ENCODE results near the gene TRPM6. TPM values are rescaled to one million over a fixed set of nuclear protein-coding genes. Genes with fewer than 3 reads are reported as not detected.

TRPM6 gene
- total RNA-seq, 1 experiment from 2014 or later, result 0.24 TPM

DNA sequence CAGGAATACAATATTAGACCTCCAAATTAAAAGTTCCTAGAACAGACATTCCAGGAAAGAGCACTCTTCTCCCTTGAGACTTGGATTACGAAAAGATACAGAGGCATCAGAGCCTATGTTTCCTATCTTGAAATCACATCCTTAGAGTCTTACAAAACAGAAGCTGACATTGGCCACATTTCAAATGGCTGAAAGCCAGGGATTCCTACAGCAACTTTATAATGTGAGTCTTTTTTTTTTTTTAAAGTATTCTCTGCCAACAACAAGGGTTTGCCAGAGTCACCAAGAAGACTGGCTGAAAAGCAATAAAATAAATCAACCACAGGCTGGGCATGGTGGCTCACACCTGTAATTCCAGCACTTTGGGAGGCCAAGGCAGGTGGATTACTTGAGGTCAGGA lies 63.1 kb downstream of the TRPM6 start:
- H3K4me3 ChIP-seq (ENCODE audit: insufficient read depth, low read depth, low read length), result no peak overlapping the region
- no peak for DNase-seq
- H3K27me3 ChIP-seq (ENCODE audit: control insufficient read depth, insufficient read depth, low read length), result no peaks in the 10 kb centered on the region
- H3K36me3 ChIP-seq (replicated peaks; ENCODE audit: control insufficient read depth, insufficient read depth, low read length), result no peaks in the 10 kb centered on the region

DNA sequence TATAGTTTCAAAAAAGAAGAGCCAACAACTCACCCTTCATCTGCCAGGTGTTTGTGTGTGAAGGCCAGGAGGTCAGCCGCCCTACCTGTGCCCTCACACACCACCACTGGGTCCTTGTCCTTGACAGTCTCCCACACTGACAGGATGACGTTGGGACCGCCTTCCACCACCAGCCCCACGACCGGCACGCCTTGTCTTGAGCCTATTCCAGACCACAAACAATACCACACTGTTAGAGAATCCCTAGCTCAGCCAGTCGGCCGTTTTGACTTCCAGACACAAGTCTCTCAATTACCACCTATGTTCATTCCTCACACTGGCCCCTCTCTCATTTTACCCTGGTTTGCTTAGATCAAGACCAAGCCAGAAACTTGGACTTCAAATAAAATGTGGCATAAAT lies 66.1 kb downstream of the TRPM6 start:
- H3K36me3 ChIP-seq (replicated peaks; ENCODE audit: control insufficient read depth, insufficient read depth, low read length), result no peaks in the 10 kb centered on the region
- no peak for DNase-seq
- no peaks in the 10 kb centered on the region for H3K27me3 ChIP-seq (ENCODE audit: control insufficient read depth, insufficient read depth, low read length)
- no peak overlapping the region for H3K4me3 ChIP-seq (ENCODE audit: insufficient read depth, low read depth, low read length)

DNA sequence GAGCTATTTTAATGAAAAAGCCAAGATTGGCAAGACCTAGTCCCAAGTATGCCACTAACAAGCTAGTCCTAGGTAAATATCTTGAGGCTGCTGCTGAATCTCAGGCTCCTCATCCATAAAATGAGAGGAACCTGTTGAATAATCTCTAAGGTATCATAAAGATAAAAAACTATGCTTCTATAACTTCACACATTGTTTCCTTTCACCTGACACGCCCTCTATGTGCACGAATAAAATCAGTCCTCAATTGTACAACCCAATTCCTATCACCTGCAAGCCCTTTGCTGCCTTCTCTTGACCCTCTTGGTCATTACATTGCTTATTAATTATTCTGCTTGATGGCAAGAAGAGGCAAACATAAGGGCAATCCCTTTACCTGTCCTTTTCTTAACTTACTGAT lies 69.9 kb downstream of the TRPM6 start:
- Histone ChIP-seq H3K4me3 (ENCODE audit: insufficient read depth, low read depth, low read length) (no peak overlapping the region), H3K27me3 (ENCODE audit: control insufficient read depth, insufficient read depth, low read length) (no peaks in the 10 kb centered on the region), H3K36me3 (replicated peaks; ENCODE audit: control insufficient read depth, insufficient read depth, low read length) (no peaks in the 10 kb centered on the region)
- no peak for DNase-seq

DNA sequence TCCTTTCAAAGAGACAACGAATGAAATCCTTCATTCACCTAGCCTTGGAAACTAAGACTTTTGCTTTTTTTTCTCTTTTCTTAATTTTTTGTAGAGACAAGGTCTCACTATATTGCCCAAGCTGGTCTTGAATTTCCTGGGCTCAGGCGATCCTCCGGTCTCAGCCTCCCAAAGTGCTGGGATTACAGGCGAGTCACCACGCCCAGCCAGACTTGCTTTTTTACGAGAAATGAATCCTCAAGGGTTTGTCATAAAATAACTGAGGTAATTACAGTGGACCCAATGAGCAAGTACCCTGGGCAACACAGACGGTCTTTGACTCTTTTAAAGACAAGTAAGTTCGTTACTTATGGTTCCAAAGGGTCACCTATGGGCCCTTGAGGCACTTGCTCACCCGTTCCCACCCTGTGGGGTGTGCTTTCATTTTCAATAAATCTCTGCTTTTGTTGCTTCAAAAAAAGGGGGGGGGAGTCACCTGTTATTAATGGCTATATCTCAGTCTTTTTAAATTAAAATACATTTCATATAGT lies 70.4 kb downstream of the TRPM6 start:
- no peaks in the 10 kb centered on the region for H3K36me3 ChIP-seq (replicated peaks; ENCODE audit: control insufficient read depth, insufficient read depth, low read length)
- no peak for DNase-seq

DNA sequence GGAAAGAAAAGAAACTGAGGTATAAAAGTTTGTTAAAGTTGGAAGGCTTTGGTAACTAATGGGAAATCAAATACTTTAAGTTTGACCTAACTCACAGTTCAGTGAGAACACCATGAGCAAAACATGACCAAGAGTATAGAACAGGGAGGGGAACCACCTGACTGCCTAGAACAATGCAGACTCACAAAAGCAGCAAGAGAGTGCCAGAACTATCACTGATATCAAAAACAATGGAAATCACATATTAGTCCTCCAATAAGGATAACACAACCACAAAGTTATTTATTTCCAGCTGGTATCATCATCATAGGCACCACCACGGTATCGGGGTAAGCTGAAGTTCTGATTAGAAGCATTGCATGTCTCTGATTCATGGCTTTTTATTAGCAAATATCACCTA lies 77.5 kb downstream of the TRPM6 start:
- Histone ChIP-seq H3K27me3 (ENCODE audit: control insufficient read depth, insufficient read depth, low read length) (no peaks in the 10 kb centered on the region), H3K36me3 (replicated peaks; ENCODE audit: control insufficient read depth, insufficient read depth, low read length) (no peaks in the 10 kb centered on the region), H3K4me3 (ENCODE audit: insufficient read depth, low read depth, low read length) (no peak overlapping the region)
- DNase-seq, result no peak

More for the DNA sequence above, 70.4 kb downstream of the TRPM6 start:
- no peaks in the 10 kb centered on the region for H3K27me3 ChIP-seq (ENCODE audit: control insufficient read depth, insufficient read depth, low read length)
- no peak overlapping the region for H3K4me3 ChIP-seq (ENCODE audit: insufficient read depth, low read depth, low read length)

DNA sequence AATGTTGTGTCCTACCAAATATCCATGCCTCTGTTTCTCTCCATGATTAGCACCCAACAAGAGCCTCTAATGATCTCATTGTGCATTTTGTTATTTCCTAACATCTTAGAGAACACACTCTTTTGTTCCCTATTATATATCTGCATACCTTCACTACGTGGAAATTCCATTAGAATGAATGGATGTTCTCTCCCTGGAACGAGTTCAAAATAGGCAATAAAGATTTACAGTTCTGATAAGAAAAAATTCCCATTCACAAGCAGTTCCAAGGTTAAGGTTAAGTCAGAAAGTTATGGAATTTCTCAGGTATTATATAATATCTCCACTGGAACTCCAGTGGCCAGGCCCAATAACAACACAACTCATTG lies 83.7 kb downstream of the TRPM6 start:
- H3K36me3 ChIP-seq (replicated peaks; ENCODE audit: control insufficient read depth, insufficient read depth, low read length), result no peaks in the 10 kb centered on the region
- DNase-seq, result no peak
- no peak overlapping the region for H3K4me3 ChIP-seq (ENCODE audit: insufficient read depth, low read depth, low read length)
- no peaks in the 10 kb centered on the region for H3K27me3 ChIP-seq (ENCODE audit: control insufficient read depth, insufficient read depth, low read length)

DNA sequence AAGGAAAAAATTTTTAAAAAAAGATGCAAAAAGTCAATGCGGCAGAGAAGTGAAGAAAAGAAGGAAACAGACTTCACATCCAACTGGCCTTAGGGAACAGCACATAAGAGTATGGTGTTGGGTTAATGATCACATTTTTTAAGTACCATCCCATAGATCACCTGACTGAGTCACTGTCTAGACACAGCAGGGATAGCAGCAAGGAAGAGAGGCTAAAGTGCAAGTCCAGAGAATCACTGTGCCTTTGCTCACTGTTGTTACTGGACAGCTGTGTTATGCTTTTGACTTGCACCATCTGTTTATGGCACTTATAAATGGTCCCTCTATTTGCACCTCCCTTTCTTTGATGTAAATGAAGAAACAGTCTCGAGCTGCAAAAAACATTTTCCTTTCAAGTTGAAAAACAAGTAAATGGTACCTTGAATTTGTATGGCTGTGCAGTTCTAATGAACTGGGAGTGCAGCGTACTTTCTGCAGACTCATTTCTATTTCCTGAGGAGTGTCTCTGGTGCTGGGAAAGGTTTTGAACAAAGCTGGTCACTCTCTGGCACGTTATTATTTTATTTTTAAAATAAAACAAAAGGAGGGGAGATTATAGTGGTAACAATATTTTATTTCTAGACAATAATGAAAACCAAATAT lies 84.2 kb downstream of the TRPM6 start:
- DNase-seq, result no peak
- Histone ChIP-seq H3K4me3 (ENCODE audit: insufficient read depth, low read depth, low read length) (no peak overlapping the region), H3K36me3 (replicated peaks; ENCODE audit: control insufficient read depth, insufficient read depth, low read length) (no peaks in the 10 kb centered on the region)

DNA sequence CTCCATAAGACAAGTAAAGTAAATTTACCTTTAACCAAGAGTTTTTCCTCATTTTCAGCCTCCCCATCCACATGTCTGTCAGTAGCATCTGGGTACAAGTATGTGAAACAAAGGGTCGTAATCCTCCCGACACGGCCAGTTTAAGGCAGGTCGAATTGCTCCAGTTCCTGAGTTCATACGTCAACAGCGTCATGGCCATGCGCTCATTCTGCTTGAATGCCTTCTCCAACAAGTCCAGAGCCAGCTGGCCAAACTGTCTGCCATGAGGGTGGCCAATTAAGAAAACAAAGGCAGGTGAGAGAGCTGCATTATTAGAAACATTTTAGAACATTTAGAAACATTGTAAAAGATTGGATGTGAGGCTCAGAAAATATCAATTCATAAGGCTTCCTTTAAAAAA lies 87.5 kb downstream of the TRPM6 start:
- H3K27me3 ChIP-seq (ENCODE audit: control insufficient read depth, insufficient read depth, low read length), result no peaks in the 10 kb centered on the region
- no peaks in the 10 kb centered on the region for H3K36me3 ChIP-seq (replicated peaks; ENCODE audit: control insufficient read depth, insufficient read depth, low read length)
- DNase-seq, result no peak
- H3K4me3 ChIP-seq (ENCODE audit: insufficient read depth, low read depth, low read length), result no peak overlapping the region

More for the DNA sequence above, 84.2 kb downstream of the TRPM6 start:
- H3K27me3 ChIP-seq (ENCODE audit: control insufficient read depth, insufficient read depth, low read length), result no peaks in the 10 kb centered on the region

DNA sequence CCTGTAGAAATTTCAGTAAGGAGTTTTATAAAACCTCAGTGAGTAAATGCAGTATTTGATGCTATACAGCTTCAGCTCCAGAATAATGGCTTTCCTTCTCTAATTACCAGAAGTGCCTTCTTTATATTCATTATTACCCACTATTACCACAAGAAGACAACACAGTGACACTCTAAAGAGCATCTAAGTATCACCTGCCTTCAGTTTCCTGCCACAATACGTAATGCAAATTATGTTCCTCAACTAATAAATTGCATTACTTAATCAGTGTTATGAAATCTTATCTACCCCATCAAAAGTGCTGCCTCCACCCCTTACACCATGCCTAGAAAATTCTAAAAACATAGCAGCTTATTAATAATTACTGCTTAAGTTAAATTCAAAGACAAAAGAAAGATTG lies 91.9 kb downstream of the TRPM6 start:
- no peak overlapping the region for H3K4me3 ChIP-seq (ENCODE audit: insufficient read depth, low read depth, low read length)
- H3K27me3 ChIP-seq (ENCODE audit: control insufficient read depth, insufficient read depth, low read length), result no peaks in the 10 kb centered on the region
- no peak for DNase-seq
- H3K36me3 ChIP-seq (replicated peaks; ENCODE audit: control insufficient read depth, insufficient read depth, low read length), result no peaks in the 10 kb centered on the region

DNA sequence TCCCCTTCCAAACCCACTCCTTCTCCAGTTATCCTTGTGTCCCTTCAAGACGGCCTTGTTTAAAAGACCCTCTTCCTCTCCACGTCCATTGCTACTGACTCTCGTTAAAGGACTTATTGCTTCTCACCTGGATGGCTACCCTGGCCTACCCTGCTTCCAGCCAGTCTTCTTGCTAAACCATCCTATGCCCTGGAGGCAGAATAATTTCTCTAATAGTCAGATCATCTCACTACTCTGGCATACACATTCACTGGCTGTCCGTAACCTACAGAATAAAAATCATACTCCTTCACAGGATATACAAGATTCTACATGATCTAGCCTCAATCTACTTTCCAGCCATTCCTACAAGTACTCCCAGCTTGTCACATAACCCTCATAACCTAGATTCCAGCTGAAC lies 92.6 kb downstream of the TRPM6 start:
- no peaks in the 10 kb centered on the region for H3K36me3 ChIP-seq (replicated peaks; ENCODE audit: control insufficient read depth, insufficient read depth, low read length)
- no peaks in the 10 kb centered on the region for H3K27me3 ChIP-seq (ENCODE audit: control insufficient read depth, insufficient read depth, low read length)
- H3K4me3 ChIP-seq (ENCODE audit: insufficient read depth, low read depth, low read length), result no peak overlapping the region
- no peak for DNase-seq

DNA sequence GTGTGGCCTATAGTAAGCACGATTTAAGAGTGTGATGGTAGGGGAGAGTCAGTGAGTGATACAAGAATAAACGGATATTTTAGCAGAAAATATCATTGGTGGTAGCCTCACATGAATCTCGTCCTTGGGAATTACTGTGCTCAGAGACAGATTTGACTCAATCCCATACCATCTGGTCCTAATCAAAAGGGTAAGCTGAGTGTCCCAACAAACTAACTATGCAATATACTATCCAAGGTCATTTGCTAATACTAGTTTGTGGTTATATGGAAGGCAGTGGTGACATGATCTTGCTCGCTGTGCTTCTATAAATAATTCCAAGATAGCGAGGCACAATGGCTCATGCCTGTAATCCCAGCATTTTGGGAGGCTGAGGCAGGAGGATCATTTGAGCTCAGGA lies 103.2 kb downstream of the TRPM6 start:
- H3K4me3 ChIP-seq (ENCODE audit: insufficient read depth, low read depth, low read length), result no peak overlapping the region
- no peaks in the 10 kb centered on the region for H3K27me3 ChIP-seq (ENCODE audit: control insufficient read depth, insufficient read depth, low read length)
- no peaks in the 10 kb centered on the region for H3K36me3 ChIP-seq (replicated peaks; ENCODE audit: control insufficient read depth, insufficient read depth, low read length)
- DNase-seq, result no peak

DNA sequence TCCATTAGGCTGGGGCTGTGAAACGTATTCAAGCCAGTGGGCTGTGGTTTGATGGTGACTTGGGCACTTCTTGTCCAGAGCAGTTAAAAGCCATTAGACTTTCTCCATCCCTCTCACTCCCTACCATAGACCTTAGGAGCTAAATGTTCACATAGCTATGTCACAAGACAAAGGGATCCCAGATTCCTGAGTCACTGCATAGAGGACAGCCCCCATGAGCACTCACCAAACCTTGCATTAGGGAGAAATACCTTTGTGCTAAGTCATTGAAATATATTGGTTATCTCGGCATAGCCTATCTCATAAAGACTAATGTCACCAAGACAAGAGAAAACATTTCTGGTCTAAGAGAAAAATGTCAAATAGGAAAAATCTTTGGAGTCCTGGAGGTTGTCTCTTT lies 104.3 kb downstream of the TRPM6 start:
- DNase-seq, result no peak
- Histone ChIP-seq H3K36me3 (replicated peaks; ENCODE audit: control insufficient read depth, insufficient read depth, low read length) (no peaks in the 10 kb centered on the region), H3K4me3 (ENCODE audit: insufficient read depth, low read depth, low read length) (no peak overlapping the region), H3K27me3 (ENCODE audit: control insufficient read depth, insufficient read depth, low read length) (no peaks in the 10 kb centered on the region)

DNA sequence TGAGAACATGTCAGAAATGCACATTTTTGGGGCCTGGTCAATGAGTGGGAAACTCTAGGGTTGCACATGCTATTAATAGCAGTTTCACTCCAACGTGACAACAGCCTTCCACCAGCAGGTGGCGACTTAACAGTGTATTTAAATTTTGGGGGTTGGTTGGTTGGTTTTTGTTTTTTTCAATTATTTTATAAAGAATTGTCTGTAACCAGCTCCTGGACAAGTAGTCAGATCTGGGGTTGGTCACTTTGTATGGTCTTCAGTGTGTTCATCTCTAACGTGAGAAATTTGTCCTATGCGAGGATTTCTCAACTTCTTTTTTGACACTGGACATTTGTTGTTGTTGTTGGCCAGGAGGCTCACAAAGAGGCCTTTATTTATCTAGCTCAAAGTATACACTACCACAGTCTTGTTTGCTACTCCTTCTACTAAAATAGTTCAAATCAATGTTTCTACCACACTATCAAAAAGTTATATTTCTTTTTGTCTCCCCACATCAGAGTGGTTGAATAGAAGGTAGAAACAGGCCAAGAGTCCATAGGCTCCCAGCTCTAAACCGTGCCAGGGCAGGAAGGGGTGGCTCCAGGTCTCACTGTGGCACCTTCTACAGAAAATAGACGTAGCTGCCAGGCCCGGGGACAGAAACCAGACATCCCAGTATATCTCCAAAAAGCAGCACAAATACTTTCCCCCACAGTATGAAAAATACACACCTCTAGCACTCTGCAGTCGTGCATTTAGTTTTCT lies 110.4 kb downstream of the TRPM6 start:
- Histone ChIP-seq H3K4me3 (ENCODE audit: insufficient read depth, low read depth, low read length) (no peak overlapping the region), H3K36me3 (replicated peaks; ENCODE audit: control insufficient read depth, insufficient read depth, low read length) (no peaks in the 10 kb centered on the region), H3K27me3 (ENCODE audit: control insufficient read depth, insufficient read depth, low read length) (no peaks in the 10 kb centered on the region)
- DNase-seq, result peak; percentile 50

DNA sequence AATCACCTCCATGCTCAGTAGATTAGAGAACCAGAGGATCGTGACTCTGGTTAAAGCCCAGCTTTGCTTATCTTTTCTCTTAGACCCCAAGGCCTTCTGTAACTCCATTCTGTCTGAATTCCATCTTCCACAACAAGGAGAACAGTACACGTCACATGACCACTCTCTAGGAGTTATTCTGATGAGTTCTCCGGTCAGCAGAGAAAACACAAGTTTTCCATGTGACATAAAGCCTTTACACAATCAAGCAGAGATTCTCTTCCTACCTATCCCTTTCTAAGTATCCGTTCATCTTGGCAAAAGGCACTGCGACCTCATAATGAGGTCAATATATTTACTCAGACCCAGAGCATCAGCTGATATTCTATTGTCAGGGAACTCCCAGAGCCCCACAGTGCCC lies 112.3 kb downstream of the TRPM6 start:
- no peaks in the 10 kb centered on the region for H3K27me3 ChIP-seq (ENCODE audit: control insufficient read depth, insufficient read depth, low read length)
- no peaks in the 10 kb centered on the region for H3K36me3 ChIP-seq (replicated peaks; ENCODE audit: control insufficient read depth, insufficient read depth, low read length)
- H3K4me3 ChIP-seq (ENCODE audit: insufficient read depth, low read depth, low read length), result no peak overlapping the region
- no peak for DNase-seq

DNA sequence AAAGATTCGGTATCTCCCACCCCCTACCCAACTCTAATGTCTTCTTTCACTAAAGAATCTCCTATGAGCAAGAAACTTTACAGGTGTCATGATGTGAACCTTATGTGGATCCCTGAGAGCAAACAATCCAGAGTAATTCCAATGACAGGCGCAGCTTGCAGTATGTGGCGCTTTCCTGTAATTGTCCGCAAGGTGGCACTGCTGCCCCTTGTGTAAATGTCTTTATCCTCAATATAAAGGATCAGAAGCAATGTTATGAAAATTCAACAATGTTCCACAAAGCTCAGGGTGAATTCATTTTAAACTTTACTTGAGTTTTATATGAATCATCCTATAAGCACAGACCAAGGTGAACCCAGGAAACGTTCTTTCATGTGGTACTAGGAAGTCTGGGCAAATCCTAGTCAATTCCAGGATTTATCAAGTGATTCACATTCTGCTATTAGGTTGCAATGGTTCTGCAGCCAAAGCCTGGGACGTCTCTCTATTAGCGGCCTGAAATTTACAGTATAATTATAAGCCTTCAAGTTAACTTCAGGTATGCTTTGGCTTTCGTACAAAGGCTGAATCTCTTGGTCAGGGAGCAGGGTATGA lies 113.7 kb downstream of the TRPM6 start:
- H3K27me3 ChIP-seq (ENCODE audit: control insufficient read depth, insufficient read depth, low read length), result no peaks in the 10 kb centered on the region
- H3K4me3 ChIP-seq (ENCODE audit: insufficient read depth, low read depth, low read length), result no peak overlapping the region
- no peaks in the 10 kb centered on the region for H3K36me3 ChIP-seq (replicated peaks; ENCODE audit: control insufficient read depth, insufficient read depth, low read length)
- DNase-seq, result peak; percentile 61
